OCI-LY3 (cell line): ENCODE results near the gene RGS14.

Experiments
- H2AFZ ChIP-seq: fragments of 200-600, 300-600 bp; shearing (Covaris generic); 2 replicates; pipeline ENCODE4 v1.6.0; 2014; ENCODE audit warnings: antibody characterized with exemption, low read depth, low read length
- H3K27ac ChIP-seq: fragments of 200-600, 300-600 bp; sonication (generic); 2 replicates; pipeline ENCODE4 v1.5.1; 2014; ENCODE audit warnings: mild to moderate bottlenecking, low read length, moderate library complexity, mixed read lengths
- H3K27me3 ChIP-seq: fragments of 200-600, 300-600 bp; sonication (generic); 2 replicates; pipeline ENCODE4 v1.6.1; 2014; ENCODE audit warnings: low read depth, low read length, mixed read lengths
- H3K36me3 ChIP-seq: fragments of 200-600, 300-600 bp; sonication (generic); replicated peaks from 2 replicates; pipeline ENCODE3; 2014; ENCODE audit warnings: low read depth, low read length, mixed read lengths
- H3K4me1 ChIP-seq: fragments of 300-600, 200-600 bp; sonication (generic); 2 replicates; pipeline ENCODE4 v1.6.1; 2014; ENCODE audit warnings: low read length, mixed read lengths
- H3K4me2 ChIP-seq: fragments of 200-600, 300-600 bp; sonication (generic); 2 replicates; pipeline ENCODE4 v1.6.1; 2014; ENCODE audit warnings: low read length, mixed read lengths
- H3K4me3 ChIP-seq: fragments of 300-600, 200-600 bp; sonication (generic); 2 replicates; pipeline ENCODE4 v1.5.1; 2014; ENCODE audit warnings: antibody characterized with exemption, mild to moderate bottlenecking, low read length, moderate library complexity
- H3K79me2 ChIP-seq: fragments of 300-600, 200-600 bp; shearing (Covaris generic); 2 replicates; pipeline ENCODE4 v1.6.1; 2014; ENCODE audit warnings: mild to moderate bottlenecking, low read length, mixed read lengths
- H3K9ac ChIP-seq: fragments of 300-600, 200-600 bp; shearing (Covaris generic); 2 replicates; pipeline ENCODE4 v1.6.0; 2014; ENCODE audit warnings: mild to moderate bottlenecking, low read length, moderate library complexity
- H3K9me3 ChIP-seq: fragments of 200-600, 300-600 bp; shearing (Covaris generic); 2 replicates; pipeline ENCODE4 v1.6.1; 2014; ENCODE audit warnings: low read length, mixed read lengths; ENCODE audit not compliant: insufficient read depth
- H4K20me1 ChIP-seq: fragments of 200-600, 300-600 bp; sonication (generic); 2 replicates; pipeline ENCODE4 v1.6.1; 2016; ENCODE audit warnings: low read length, mixed read lengths; ENCODE audit not compliant: insufficient read depth
- EZH2phosphoT487 ChIP-seq: fragments of 200-600 bp; shearing (Covaris generic); IDR thresholded peaks from 2 replicates; pipeline ENCODE4 v1.6.1; 2018; ENCODE audit warnings: antibody characterized with exemption, mixed run types, low read depth
- TF ChIP-seq, protein P1 (sequence below): fragments of 200-600, 300-600 bp; sonication (generic); IDR thresholded peaks from 2 replicates; pipeline ENCODE4 v1.5.1; 2014; ENCODE audit warnings: antibody characterized with exemption, low read length, low read depth

Gene RGS14

GRCh38 chr5:177346820-177347219, 10.9 kb upstream of the RGS14 start:
- H4K20me1 ChIP-seq: peaks cover 10% of the 10 kb centered on the region; the same call in 1 of the 2 replicates
- no peaks in the 10 kb centered on the region for H3K27me3 ChIP-seq
- H3K4me2 ChIP-seq: no peak overlapping the region
- H3K36me3 ChIP-seq: peaks cover 11% of the 10 kb centered on the region
- H3K9me3 ChIP-seq: no peaks in the 10 kb centered on the region
- no peak overlapping the region for H3K27ac ChIP-seq
- H3K4me3 ChIP-seq: no peak overlapping the region
- H3K9ac ChIP-seq: no peak overlapping the region
- H2AFZ ChIP-seq: no peak overlapping the region
- H3K79me2 ChIP-seq: peaks cover 67% of the 10 kb centered on the region
- TF ChIP-seq EZH2phosphoT487: no peak
- TF ChIP-seq, protein P1, sequence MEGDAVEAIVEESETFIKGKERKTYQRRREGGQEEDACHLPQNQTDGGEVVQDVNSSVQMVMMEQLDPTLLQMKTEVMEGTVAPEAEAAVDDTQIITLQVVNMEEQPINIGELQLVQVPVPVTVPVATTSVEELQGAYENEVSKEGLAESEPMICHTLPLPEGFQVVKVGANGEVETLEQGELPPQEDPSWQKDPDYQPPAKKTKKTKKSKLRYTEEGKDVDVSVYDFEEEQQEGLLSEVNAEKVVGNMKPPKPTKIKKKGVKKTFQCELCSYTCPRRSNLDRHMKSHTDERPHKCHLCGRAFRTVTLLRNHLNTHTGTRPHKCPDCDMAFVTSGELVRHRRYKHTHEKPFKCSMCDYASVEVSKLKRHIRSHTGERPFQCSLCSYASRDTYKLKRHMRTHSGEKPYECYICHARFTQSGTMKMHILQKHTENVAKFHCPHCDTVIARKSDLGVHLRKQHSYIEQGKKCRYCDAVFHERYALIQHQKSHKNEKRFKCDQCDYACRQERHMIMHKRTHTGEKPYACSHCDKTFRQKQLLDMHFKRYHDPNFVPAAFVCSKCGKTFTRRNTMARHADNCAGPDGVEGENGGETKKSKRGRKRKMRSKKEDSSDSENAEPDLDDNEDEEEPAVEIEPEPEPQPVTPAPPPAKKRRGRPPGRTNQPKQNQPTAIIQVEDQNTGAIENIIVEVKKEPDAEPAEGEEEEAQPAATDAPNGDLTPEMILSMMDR: no peak
- peaks cover 16% of the 10 kb centered on the region for H3K4me1 ChIP-seq

GRCh38 chr5:177347699-177348098, 10.0 kb upstream of the RGS14 start:
- H3K4me1 ChIP-seq: peaks cover 20% of the 10 kb centered on the region
- H3K4me2 ChIP-seq: no peak overlapping the region
- no peaks in the 10 kb centered on the region for H3K9me3 ChIP-seq

DNA sequence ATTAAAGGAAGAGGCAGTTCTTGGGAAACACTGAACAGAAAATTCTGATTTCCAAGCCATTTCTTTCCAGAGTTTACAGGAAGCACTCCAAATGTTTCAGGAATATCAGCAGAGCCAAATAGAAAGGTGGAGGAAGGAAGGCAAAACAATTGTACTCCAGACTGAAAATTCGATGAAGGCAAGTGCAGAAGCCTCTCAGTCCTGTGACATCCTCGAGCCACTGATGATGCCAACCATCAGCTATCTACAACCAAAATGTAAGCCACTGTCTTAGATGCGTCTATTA, 8.4 kb upstream of the RGS14 start:
- Histone ChIP-seq H3K4me3 (no peak overlapping the region), H4K20me1 (0 out of 2 replicates have a peak, but pooled peaks cover 6% of the 10 kb centered on the region), H3K4me2 (no peak overlapping the region), H3K36me3 (peaks cover 6% of the 10 kb centered on the region), H2AFZ (no peak overlapping the region), H3K9ac (no peak overlapping the region), H3K27me3 (no peaks in the 10 kb centered on the region), H3K9me3 (no peaks in the 10 kb centered on the region), H3K27ac (no peak overlapping the region), H3K4me1 (peaks cover 20% of the 10 kb centered on the region), H3K79me2 (peaks cover 59% of the 10 kb centered on the region)
- TF ChIP-seq, protein P1: no peak
- TF ChIP-seq EZH2phosphoT487: no peak

More at GRCh38 chr5:177347699-177348098, 10.0 kb upstream of the RGS14 start:
- no peak overlapping the region for H3K4me3 ChIP-seq
- no peak for TF ChIP-seq EZH2phosphoT487
- TF ChIP-seq, protein P1: no peak
- H3K36me3 ChIP-seq: peaks cover 10% of the 10 kb centered on the region
- H3K27me3 ChIP-seq: no peaks in the 10 kb centered on the region
- no peak overlapping the region for H3K27ac ChIP-seq
- H2AFZ ChIP-seq: no peak overlapping the region
- H4K20me1 ChIP-seq: peaks cover 10% of the 10 kb centered on the region; the same call in 1 of the 2 replicates
- H3K9ac ChIP-seq: no peak overlapping the region
- H3K79me2 ChIP-seq: peaks cover 67% of the 10 kb centered on the region

- Histone ChIP-seq H3K9me3 (no peaks in the 10 kb centered on the region), H3K4me3 (no peak overlapping the region), H3K36me3 (peaks cover 6% of the 10 kb centered on the region), H3K9ac (no peak overlapping the region), H2AFZ (no peak overlapping the region), H4K20me1 (0 out of 2 replicates have a peak, but pooled peaks cover 6% of the 10 kb centered on the region), H3K4me1 (peaks cover 20% of the 10 kb centered on the region), H3K4me2 (peak overlapping the region; percentile 97), H3K27ac (no peak overlapping the region), H3K27me3 (no peaks in the 10 kb centered on the region), H3K79me2 (peaks cover 57% of the 10 kb centered on the region)
- TF ChIP-seq EZH2phosphoT487: no peak
- TF ChIP-seq, protein P1: no peak
These were observed 8.0 kb upstream of the RGS14 start for GRCh38 chr5:177349762-177350161.
